H1 (cell line): Measurements from ENCODE around the gene KRTAP3-1. TPM values are rescaled to one million over a fixed set of nuclear protein-coding genes. Genes with fewer than 3 reads are reported as not detected.

Source experiments
- CTCF ChIA-PET: fragments of 300-600 bp; sonication (Branson Sonifier 250); formaldehyde crosslinking; loops from one replicate; lab custom pipeline; 2021; ENCODE audit not compliant: partially characterized antibody; lab: Charles Lee
- POLR2A ChIA-PET: fragments of 300-600 bp; sonication (Branson Sonifier 250); formaldehyde crosslinking; loops from one replicate; lab custom pipeline; 2021; ENCODE audit warnings: inconsistent platforms; ENCODE audit not compliant: partially characterized antibody; lab: Charles Lee
- DNase-seq, 2 experiments: peaks; one replicate each; pipeline versions ENCODE4 v3.0.0 to v3.0.0-alpha.2; 2010 to 2022; ENCODE audit warnings: low spot score in 2 of 2, low read depth in 1 of 2, mixed read lengths in 1 of 2
- FAIRE-seq: peaks from 2 replicates; lab custom pipeline; 2011; peaks lifted over from hg19 to GRCh38; lab: Jason Lieb, UNC
- H2AFZ ChIP-seq: 2 replicates; pipeline ENCODE4 v1.8.1; 2012; ENCODE audit warnings: low read length, inconsistent platforms
- H2AK5ac ChIP-seq: 2 replicates; pipeline ENCODE4 v1.6.1; 2013; ENCODE audit warnings: low read depth, low read length
- H2BK120ac ChIP-seq: replicated peaks from 2 replicates; pipeline ENCODE3; 2013; ENCODE audit warnings: low read depth, low read length, inconsistent platforms
- H2BK12ac ChIP-seq: 2 replicates; pipeline ENCODE4 v1.6.1; 2013; ENCODE audit warnings: low read depth, low read length
- H2BK15ac ChIP-seq: 2 replicates; pipeline ENCODE4 v1.6.1; 2013; ENCODE audit warnings: low read length
- H2BK20ac ChIP-seq: 2 replicates; pipeline ENCODE4 v1.6.1; 2013; ENCODE audit warnings: low read length
- H2BK5ac ChIP-seq: 2 replicates; pipeline ENCODE4 v1.6.1; 2013; ENCODE audit warnings: low read depth, low read length
- H3K14ac ChIP-seq: 2 replicates; pipeline ENCODE4 v1.6.1; 2013; ENCODE audit warnings: inconsistent platforms; ENCODE audit not compliant: insufficient read length
- H3K18ac ChIP-seq: 2 replicates; pipeline ENCODE4 v1.6.1; 2013; ENCODE audit warnings: low read length; ENCODE audit errors: extremely low read depth
- H3K23ac ChIP-seq: 2 replicates; pipeline ENCODE4 v1.6.1; 2013; ENCODE audit warnings: inconsistent platforms; ENCODE audit not compliant: insufficient read length
- H3K23me2 ChIP-seq: 2 replicates; pipeline ENCODE4 v1.6.1; 2013; ENCODE audit warnings: low read depth, low read length
- H3K27ac ChIP-seq: 2 replicates; pipeline ENCODE4 v1.6.1; 2011; ENCODE audit warnings: low read depth, low read length, inconsistent platforms
- H3K27me3 ChIP-seq, 4 experiments: replicated peaks in 1 of 4; 1 replicate in 1 of 4; 2 replicates in 3 of 4; pipeline versions ENCODE4 v1.6.1 to v1.8.1; 2011 to 2013; ENCODE audit warnings: low read length in 3 of 4, mild to moderate bottlenecking in 3 of 4, inconsistent platforms in 2 of 4, mixed read lengths in 2 of 4, moderate library complexity in 1 of 4; ENCODE audit not compliant: control insufficient read depth in 3 of 4, insufficient read depth in 3 of 4; ENCODE audit errors: extremely low read depth in 1 of 4
- H3K36me3 ChIP-seq, 4 experiments: 2 replicates each; pipeline versions ENCODE4 v1.6.1 to v1.8.1; 2011 to 2013; ENCODE audit warnings: mild to moderate bottlenecking in 4 of 4, low read length in 3 of 4, moderate library complexity in 2 of 4, control low read depth in 1 of 4, inconsistent platforms in 1 of 4; ENCODE audit not compliant: insufficient read depth in 4 of 4, control insufficient read depth in 2 of 4
- H3K4ac ChIP-seq: replicated peaks from 2 replicates; pipeline ENCODE3; 2013; ENCODE audit warnings: low read length, low read depth, mixed read lengths, inconsistent platforms; ENCODE audit not compliant: insufficient read length
- H3K4me1 ChIP-seq, 4 experiments: replicated peaks in 1 of 4; 1 replicate in 1 of 4; 2 replicates in 3 of 4; pipeline versions ENCODE4 v1.6.1 to v1.8.1; 2011 to 2013; ENCODE audit warnings: low read length in 3 of 4, inconsistent platforms in 2 of 4, mixed read lengths in 1 of 4; ENCODE audit not compliant: insufficient read depth in 4 of 4, control insufficient read depth in 3 of 4
- H3K4me2 ChIP-seq, 2 experiments: 2 replicates each; pipeline versions ENCODE4 v1.6.1 to v1.8.1; 2011 to 2013; ENCODE audit warnings: low read depth in 2 of 2, low read length in 2 of 2, control low read depth in 1 of 2, inconsistent platforms in 1 of 2, mild to moderate bottlenecking in 1 of 2; ENCODE audit not compliant: insufficient read depth in 1 of 2
- H3K4me3 ChIP-seq, 4 experiments: fragments of 200-600, 300-600 bp in 1 of 4; sonication (generic), shearing (Covaris generic), sonication (Bioruptor Twin) in 1 of 4; 2 replicates each; pipeline versions ENCODE4 v1.5.1 to v1.8.1; 2011 to 2016; ENCODE audit warnings: low read length in 4 of 4, low read depth in 3 of 4, control low read depth in 2 of 4, inconsistent platforms in 2 of 4, mild to moderate bottlenecking in 2 of 4, mixed read lengths in 1 of 4, moderate library complexity in 1 of 4; ENCODE audit not compliant: insufficient read depth in 2 of 4; ENCODE audit errors: extremely low read depth in 1 of 4
- H3K56ac ChIP-seq: replicated peaks from 2 replicates; pipeline ENCODE3; 2013; ENCODE audit warnings: low read depth, mild to moderate bottlenecking, mixed read lengths, low read length, inconsistent platforms; ENCODE audit not compliant: insufficient read length
- H3K79me1 ChIP-seq: 2 replicates; pipeline ENCODE4 v1.6.1; 2013; ENCODE audit warnings: low read depth, low read length, control low read depth
- H3K79me2 ChIP-seq, 2 experiments: 2 replicates each; pipeline versions ENCODE4 v1.6.1 to v1.8.1; 2012 to 2013; ENCODE audit warnings: low read length in 2 of 2, mild to moderate bottlenecking in 2 of 2, inconsistent platforms in 1 of 2; ENCODE audit not compliant: insufficient read depth in 2 of 2, control insufficient read depth in 1 of 2
- H3K9ac ChIP-seq, 4 experiments: replicated peaks in 1 of 4; 1 replicate in 1 of 4; 2 replicates in 3 of 4; pipeline versions ENCODE4 v1.6.1 to v1.8.1; 2011 to 2013; ENCODE audit warnings: low read depth in 3 of 4, low read length in 3 of 4, control low read depth in 2 of 4, mild to moderate bottlenecking in 2 of 4, moderate library complexity in 2 of 4, inconsistent platforms in 1 of 4; ENCODE audit errors: extremely low read depth in 1 of 4
- H3K9me3 ChIP-seq, 2 experiments: 2 replicates each; pipeline versions ENCODE4 v1.6.1 to v1.8.1; 2012 to 2013; ENCODE audit warnings: mild to moderate bottlenecking in 2 of 2, moderate library complexity in 2 of 2, control low read depth in 1 of 2, inconsistent platforms in 1 of 2, low read depth in 1 of 2, low read length in 1 of 2, mixed read lengths in 1 of 2; ENCODE audit not compliant: insufficient read depth in 2 of 2
- H4K20me1 ChIP-seq, 2 experiments: replicated peaks in 1 of 2; 2 replicates each; pipeline versions ENCODE3 to v1.8.1; 2011 to 2013; ENCODE audit warnings: inconsistent platforms in 2 of 2, low read length in 2 of 2, mild to moderate bottlenecking in 1 of 2; ENCODE audit not compliant: insufficient read depth in 2 of 2, control insufficient read depth in 1 of 2
- H4K5ac ChIP-seq: 2 replicates; pipeline ENCODE4 v1.6.1; 2013; ENCODE audit warnings: low read length, low read depth, mixed read lengths, inconsistent platforms; ENCODE audit not compliant: insufficient read length
- H4K8ac ChIP-seq: 2 replicates; pipeline ENCODE4 v1.8.0; 2013; ENCODE audit warnings: mild to moderate bottlenecking, moderate library complexity, low read length, inconsistent platforms; ENCODE audit not compliant: insufficient read depth; ENCODE audit errors: extremely low read depth
- H4K91ac ChIP-seq: replicated peaks from 2 replicates; pipeline ENCODE3; 2013; ENCODE audit warnings: low read length, mixed read lengths, inconsistent platforms; ENCODE audit not compliant: insufficient read length
- CBX5 ChIP-seq: fragments of 300-800, 300-1000 bp; sonication (generic); IDR thresholded peaks from 2 replicates; pipeline ENCODE4 v1.7.1; 2016; ENCODE audit warnings: antibody characterized with exemption, low read length, low read depth
- HDAC6 ChIP-seq: IDR thresholded peaks from one replicate; pipeline ENCODE4 v1.7.1; 2012; ENCODE audit warnings: low read depth, mild to moderate bottlenecking, inconsistent platforms, low read length, moderate library complexity
- JUND ChIP-seq: IDR thresholded peaks from 2 replicates; pipeline ENCODE4 v1.6.1; 2011; ENCODE audit warnings: mild to moderate bottlenecking, improper control_type of control experiment, low read length
- KDM5A ChIP-seq: fragments of 200-600 bp; IDR thresholded peaks from 2 replicates; pipeline ENCODE4 v1.7.1; 2012; ENCODE audit warnings: mild to moderate bottlenecking, low read length, inconsistent platforms, mixed read lengths
- RFX5 ChIP-seq: IDR thresholded peaks from 2 replicates; pipeline ENCODE4 v1.6.1; 2011; ENCODE audit warnings: low read depth, low read length, improper control_type of control experiment, borderline replicate concordance
- RXRA ChIP-seq: IDR thresholded peaks from 2 replicates; pipeline ENCODE4 v1.6.1; 2011; ENCODE audit warnings: low read depth, mild to moderate bottlenecking, low read length, moderate library complexity; ENCODE audit not compliant: insufficient read depth
- SIX5 ChIP-seq: IDR thresholded peaks from 2 replicates; pipeline ENCODE4 v1.6.1; 2011; ENCODE audit warnings: mild to moderate bottlenecking, low read depth, low read length
- SUZ12 ChIP-seq: fragments of 200-600 bp; sonication (generic); IDR thresholded peaks from 2 replicates; pipeline ENCODE4 v1.6.1; 2012; ENCODE audit warnings: mild to moderate bottlenecking, inconsistent platforms, low read length, moderate library complexity, mixed read lengths
- WGBS, 2 experiments: shearing (Covaris generic) in 1 of 2; methylation state at CpG; one replicate each; pipeline versions ENCODE4 v1.1.6 to v1.1.7; 2013 to 2015; ENCODE audit warnings: low lambda C conversion rate in 2 of 2, mixed read lengths in 2 of 2, inconsistent platforms in 1 of 2, low coverage in 1 of 2, missing lambda C conversion rate in 1 of 2; ENCODE audit not compliant: insufficient replicate concordance in 2 of 2, insufficient coverage in 1 of 2, insufficient read length in 1 of 2; ENCODE audit errors: extremely low coverage in 1 of 2, missing lambda C conversion rate in 1 of 2; 5-methylcytosine and 5-hydroxymethylcytosine counted together
- polyA plus RNA-seq, 7 experiments: library from polyadenylated mRNA; depleted of rRNA in 3 of 7; stranded (reverse) in 5 of 7; unstranded in 2 of 7; fragments of >200 nt in 5 of 7; fragments of 200-250 nt in 2 of 7; gene quantifications; 1 replicate in 5 of 7; 2 replicates in 1 of 7; 4 replicates in 1 of 7; pipeline versions ENCODE4 v1.2.1 to v1.2.3, GENCODE V29; 2011 to 2013; ENCODE audit warnings: missing spikeins in 2 of 7, mixed read lengths in 2 of 7
- total RNA-seq: library from RNA; stranded (reverse); fragmentation: NEBNext Ultra II Directional; extraction: Animal tissue kit (Norgen Biotek cat#: 25700); gene quantifications from 2 replicates; pipeline ENCODE4 v1.2.1, GENCODE V29; 2021
- TF ChIP-seq, protein P1 (sequence below): IDR thresholded peaks from 2 replicates; pipeline ENCODE4 v1.6.1; 2011; ENCODE audit warnings: low read length, improper control_type of control experiment

The KRTAP3-1 gene
- total and polyA plus RNA-seq, 2 of the 8 experiments (the other 6 are each of a cell fraction or from before 2014, with no cell fraction given): not detected

GRCh38 chr17:41013181-41013580, 4.3 kb upstream of the KRTAP3-1 start:
- Histone ChIP-seq H4K20me1 (no peaks in the 10 kb centered on the region), H3K27me3 (no peaks in the 10 kb centered on the region), H3K4me3 (no peak overlapping the region), H2BK15ac (no peak overlapping the region), H2BK12ac (no peak overlapping the region), H3K23me2 (no peaks in the 10 kb centered on the region), H2AK5ac (no peak overlapping the region), H3K4ac (no peak overlapping the region), H4K8ac (no peak overlapping the region), H2AFZ (no peak overlapping the region), H3K79me1 (no peaks in the 10 kb centered on the region), H3K4me1 (peaks cover 0 to 10% (median 6%) of the 10 kb centered on the region in 4 experiments; a peak in 6 of 7 replicates), H3K9me3 (no peaks in the 10 kb centered on the region), H3K27ac (no peak overlapping the region), H4K91ac (no peak overlapping the region), H2BK5ac (no peak overlapping the region), H3K36me3 (no peaks in the 10 kb centered on the region), H3K4me2 (no peak overlapping the region), H2BK20ac (no peak overlapping the region), H3K18ac (no peak overlapping the region), H4K5ac (no peak overlapping the region), H2BK120ac (no peak overlapping the region), H3K23ac (no peak overlapping the region), H3K56ac (no peak overlapping the region), H3K14ac (no peak overlapping the region), H3K9ac (no peak overlapping the region), H3K79me2 (no peaks in the 10 kb centered on the region)
- ChIA-PET CTCF (interaction anchor here (1.2 to 1.3 kb wide), 2 partner anchors 49 to 309 kb away, joined by 4 to 5 read pairs; no protein-coding TSS in a partner anchor), POLR2A (no interaction called here)
- 72% methylated on average over 3 of the region's 3 CpGs; no CpG with 5 or more reads in 1 of the 2 experiments for WGBS, 2 experiments
- FAIRE-seq: no peak
- TF ChIP-seq SIX5: no peak
- no peak for TF ChIP-seq CBX5
- TF ChIP-seq, protein P1, sequence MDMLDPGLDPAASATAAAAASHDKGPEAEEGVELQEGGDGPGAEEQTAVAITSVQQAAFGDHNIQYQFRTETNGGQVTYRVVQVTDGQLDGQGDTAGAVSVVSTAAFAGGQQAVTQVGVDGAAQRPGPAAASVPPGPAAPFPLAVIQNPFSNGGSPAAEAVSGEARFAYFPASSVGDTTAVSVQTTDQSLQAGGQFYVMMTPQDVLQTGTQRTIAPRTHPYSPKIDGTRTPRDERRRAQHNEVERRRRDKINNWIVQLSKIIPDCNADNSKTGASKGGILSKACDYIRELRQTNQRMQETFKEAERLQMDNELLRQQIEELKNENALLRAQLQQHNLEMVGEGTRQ: no peak
- no peak for TF ChIP-seq KDM5A
- no peak for TF ChIP-seq HDAC6
- TF ChIP-seq SUZ12: no peak
- TF ChIP-seq JUND: no peak
- no peak for TF ChIP-seq RFX5
- no peak for TF ChIP-seq RXRA
- DNase-seq: no peak
